Osteoblast (primary cell): Measurements from ENCODE around the gene ABCB4. TPM values are rescaled to one million over a fixed set of nuclear protein-coding genes. Genes with fewer than 3 reads are reported as not detected.

Source experiments
- DNase-seq: peaks from one replicate; pipeline ENCODE4 v3.0.0; 2011; ENCODE audit warnings: low spot score, mixed read lengths; ENCODE audit not compliant: insufficient read length; ENCODE audit errors: missing footprints
- H2AFZ ChIP-seq: 2 replicates; pipeline ENCODE4 v1.6.0; 2011; ENCODE audit warnings: mild to moderate bottlenecking, low read length
- H3K27ac ChIP-seq: 2 replicates; pipeline ENCODE4 v1.5.1; 2011; ENCODE audit warnings: mild to moderate bottlenecking, low read depth, low read length, moderate library complexity
- H3K27me3 ChIP-seq: 2 replicates; pipeline ENCODE4 v1.6.0; 2012; ENCODE audit warnings: mild to moderate bottlenecking, control low read depth, inconsistent platforms, low read length, moderate library complexity; ENCODE audit not compliant: insufficient read depth
- H3K36me3 ChIP-seq: 2 replicates; pipeline ENCODE4 v1.5.1; 2011; ENCODE audit warnings: mild to moderate bottlenecking, low read length, control low read depth, moderate library complexity; ENCODE audit not compliant: insufficient read depth
- H3K4me1 ChIP-seq: 2 replicates; pipeline ENCODE4 v1.5.1; 2011; ENCODE audit warnings: mild to moderate bottlenecking, low read length, control low read depth, moderate library complexity; ENCODE audit not compliant: insufficient read depth
- H3K4me2 ChIP-seq: 2 replicates; pipeline ENCODE4 v1.6.0; 2011; ENCODE audit warnings: mild to moderate bottlenecking, low read length; ENCODE audit not compliant: insufficient read depth
- H3K4me3 ChIP-seq: fragments of 200-600 bp; sonication (generic); 3 replicates; pipeline ENCODE4 v1.5.1; 2012; ENCODE audit warnings: mild to moderate bottlenecking, low read length, inconsistent platforms; ENCODE audit not compliant: insufficient read depth
- H3K79me2 ChIP-seq: 2 replicates; pipeline ENCODE4 v1.6.0; 2012; ENCODE audit warnings: mild to moderate bottlenecking, low read length, control low read depth, inconsistent platforms; ENCODE audit not compliant: insufficient read depth
- H3K9me3 ChIP-seq: 2 replicates; pipeline ENCODE4 v1.5.1; 2011; ENCODE audit warnings: low read depth, low read length, control low read depth
- H4K20me1 ChIP-seq: 2 replicates; pipeline ENCODE4 v1.6.0; 2012; ENCODE audit warnings: mild to moderate bottlenecking, low read length, control low read depth; ENCODE audit not compliant: insufficient read depth
- total RNA-seq: library from RNA; depleted of rRNA; stranded (reverse); fragments of >200 nt; gene quantifications from 2 replicates; pipeline ENCODE4 v1.2.3, GENCODE V29; 2012
- TF ChIP-seq, protein P1 (sequence below): IDR thresholded peaks from 2 replicates; pipeline ENCODE4 v1.5.1; 2011; ENCODE audit warnings: mild to moderate bottlenecking, low read depth, low read length, moderate library complexity; ENCODE audit errors: extremely low read depth

The ABCB4 gene
- total RNA-seq, 1 donor = 0.36 TPM

DNA sequence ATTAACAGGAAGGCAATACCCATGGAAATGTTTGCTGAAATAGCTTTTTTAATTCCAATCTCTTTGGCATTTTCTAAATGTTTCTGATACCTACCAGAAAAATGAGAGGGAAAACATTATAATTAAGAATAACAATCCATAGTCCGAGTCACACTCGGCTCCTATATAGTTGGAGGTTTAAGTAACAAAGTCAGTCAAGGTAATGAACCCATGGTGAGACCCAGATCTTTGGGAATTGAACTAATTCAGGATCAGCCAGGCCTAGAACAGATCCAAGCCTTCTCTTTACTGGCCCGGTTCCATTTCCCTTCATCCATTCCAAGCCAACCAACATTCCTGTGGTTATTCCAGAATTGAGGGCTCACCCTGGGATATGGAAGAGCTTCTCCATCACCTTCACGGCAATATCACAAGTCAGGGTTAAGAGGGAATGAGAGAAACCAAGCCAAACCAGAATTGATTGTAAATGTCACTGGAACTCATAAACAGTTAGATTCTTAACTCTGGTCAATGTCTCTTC is 28.3 kb downstream of the ABCB4 start:
- TF ChIP-seq, protein P1, sequence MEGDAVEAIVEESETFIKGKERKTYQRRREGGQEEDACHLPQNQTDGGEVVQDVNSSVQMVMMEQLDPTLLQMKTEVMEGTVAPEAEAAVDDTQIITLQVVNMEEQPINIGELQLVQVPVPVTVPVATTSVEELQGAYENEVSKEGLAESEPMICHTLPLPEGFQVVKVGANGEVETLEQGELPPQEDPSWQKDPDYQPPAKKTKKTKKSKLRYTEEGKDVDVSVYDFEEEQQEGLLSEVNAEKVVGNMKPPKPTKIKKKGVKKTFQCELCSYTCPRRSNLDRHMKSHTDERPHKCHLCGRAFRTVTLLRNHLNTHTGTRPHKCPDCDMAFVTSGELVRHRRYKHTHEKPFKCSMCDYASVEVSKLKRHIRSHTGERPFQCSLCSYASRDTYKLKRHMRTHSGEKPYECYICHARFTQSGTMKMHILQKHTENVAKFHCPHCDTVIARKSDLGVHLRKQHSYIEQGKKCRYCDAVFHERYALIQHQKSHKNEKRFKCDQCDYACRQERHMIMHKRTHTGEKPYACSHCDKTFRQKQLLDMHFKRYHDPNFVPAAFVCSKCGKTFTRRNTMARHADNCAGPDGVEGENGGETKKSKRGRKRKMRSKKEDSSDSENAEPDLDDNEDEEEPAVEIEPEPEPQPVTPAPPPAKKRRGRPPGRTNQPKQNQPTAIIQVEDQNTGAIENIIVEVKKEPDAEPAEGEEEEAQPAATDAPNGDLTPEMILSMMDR = no peak
- H3K27me3 ChIP-seq = no peaks in the 10 kb centered on the region
- H2AFZ ChIP-seq = no peak overlapping the region
- H4K20me1 ChIP-seq = no peaks in the 10 kb centered on the region
- DNase-seq = no peak
- no peaks in the 10 kb centered on the region for H3K36me3 ChIP-seq
- H3K9me3 ChIP-seq = no peaks in the 10 kb centered on the region
- no peak overlapping the region for H3K4me2 ChIP-seq
- H3K4me3 ChIP-seq = no peak overlapping the region
- H3K27ac ChIP-seq = no peak overlapping the region
- H3K79me2 ChIP-seq = no peaks in the 10 kb centered on the region
- no peaks in the 10 kb centered on the region for H3K4me1 ChIP-seq

DNA sequence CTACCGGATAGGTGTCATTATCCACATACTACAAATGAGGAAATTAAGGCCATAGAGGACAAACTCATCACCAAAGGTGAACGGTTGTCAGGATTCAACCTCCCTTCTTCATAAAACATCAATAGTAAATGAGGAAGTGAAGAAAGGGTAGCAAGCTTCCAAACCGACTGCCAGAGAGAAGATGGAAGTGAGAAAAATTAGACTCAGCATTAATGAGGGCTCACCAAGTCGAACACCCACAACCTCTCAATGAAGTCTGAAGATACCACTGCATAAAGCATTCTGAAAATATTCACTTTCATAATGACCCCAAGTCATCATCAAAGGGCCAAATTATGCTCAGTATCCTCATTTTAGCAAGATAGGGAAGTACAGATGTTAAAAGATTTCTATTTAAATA is 29.6 kb downstream of the ABCB4 start:
- DNase-seq = no peak
- no peaks in the 10 kb centered on the region for H3K36me3 ChIP-seq
- no peaks in the 10 kb centered on the region for H3K9me3 ChIP-seq
- H3K27me3 ChIP-seq = no peaks in the 10 kb centered on the region
- no peaks in the 10 kb centered on the region for H4K20me1 ChIP-seq
- no peaks in the 10 kb centered on the region for H3K4me1 ChIP-seq
- H3K4me2 ChIP-seq = no peak overlapping the region
- TF ChIP-seq, protein P1 = no peak
- H3K4me3 ChIP-seq = no peak overlapping the region
- no peaks in the 10 kb centered on the region for H3K79me2 ChIP-seq
- H2AFZ ChIP-seq = no peak overlapping the region
- no peak overlapping the region for H3K27ac ChIP-seq

DNA sequence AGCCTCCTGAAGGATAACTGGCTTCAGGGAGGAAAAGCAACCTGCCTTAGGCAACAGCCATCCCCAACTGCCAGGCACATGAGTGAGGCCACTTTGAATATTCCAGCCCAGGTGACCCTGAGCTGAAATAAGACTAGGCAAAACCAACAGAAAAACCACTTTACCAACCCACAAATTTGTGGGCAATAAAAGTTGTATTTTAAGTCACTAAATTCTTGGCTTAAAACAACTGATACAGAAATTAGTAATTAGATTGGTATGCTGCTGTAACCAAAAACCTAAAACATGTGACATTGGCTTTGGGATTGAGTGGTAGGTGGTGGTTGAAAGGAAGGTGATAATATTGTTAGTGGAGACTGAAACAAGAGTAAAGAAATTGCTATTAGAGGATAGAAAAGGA is 39.9 kb downstream of the ABCB4 start:
- TF ChIP-seq, protein P1 = no peak
- H2AFZ ChIP-seq = no peak overlapping the region
- H3K4me3 ChIP-seq = no peak overlapping the region
- no peaks in the 10 kb centered on the region for H3K9me3 ChIP-seq
- no peak overlapping the region for H3K4me2 ChIP-seq
- H4K20me1 ChIP-seq = no peaks in the 10 kb centered on the region
- no peak for DNase-seq
- no peaks in the 10 kb centered on the region for H3K27me3 ChIP-seq
- no peaks in the 10 kb centered on the region for H3K4me1 ChIP-seq
- no peaks in the 10 kb centered on the region for H3K36me3 ChIP-seq
- no peak overlapping the region for H3K27ac ChIP-seq
- H3K79me2 ChIP-seq = no peaks in the 10 kb centered on the region

DNA sequence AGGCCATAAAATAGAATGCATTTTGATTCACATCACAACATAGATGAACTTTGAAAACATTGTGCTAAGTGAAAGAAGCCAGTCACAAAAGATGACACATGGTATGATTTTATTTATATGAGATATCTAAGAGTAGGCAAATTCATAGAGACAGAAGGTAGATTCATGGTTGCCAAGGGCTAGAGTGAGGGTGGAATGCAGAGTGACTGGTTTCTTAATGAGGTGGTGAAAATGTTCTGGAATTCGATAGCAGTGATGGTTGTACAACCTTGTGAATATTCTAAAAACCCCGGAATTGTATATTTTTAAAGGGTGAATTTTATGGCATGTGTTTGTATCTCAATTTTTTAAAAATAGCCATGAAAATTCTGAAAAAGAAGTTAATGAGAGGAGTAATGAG is 42.9 kb downstream of the ABCB4 start:
- no peak for DNase-seq
- Histone ChIP-seq H3K27ac (no peak overlapping the region), H2AFZ (no peak overlapping the region), H3K4me2 (no peak overlapping the region), H3K9me3 (no peaks in the 10 kb centered on the region), H3K4me3 (no peak overlapping the region), H3K36me3 (no peaks in the 10 kb centered on the region), H3K27me3 (no peaks in the 10 kb centered on the region), H3K79me2 (no peaks in the 10 kb centered on the region), H3K4me1 (no peaks in the 10 kb centered on the region), H4K20me1 (no peaks in the 10 kb centered on the region)
- TF ChIP-seq, protein P1 = no peak
